ENCODE results near the gene SUMO1. TPM values are rescaled to one million over a fixed set of nuclear protein-coding genes. Genes with fewer than 3 reads are reported as not detected.

Gene SUMO1
- polyA plus RNA-seq, 2 of the 4 experiments (the other 2 are of a cell fraction): 206 to 316 TPM

GRCh38 chr2:202203348-202203747, 35.0 kb downstream of the SUMO1 start:
- WGBS (ENCODE audit: missing lambda C conversion rate): 95% methylated on average over 5 of the region's 5 CpGs
- H3K9me3 ChIP-seq: no peaks in the 10 kb centered on the region
- ATAC-seq (no peak), DNase-seq (ENCODE audit: low read depth in 1 of 2, low spot score in 1 of 2) (no peak), FAIRE-seq (no peak)
- POLR2A ChIA-PET: interaction anchor here (0.7 kb wide), 1 partner anchor 126 kb away, joined by 4 read pairs; no protein-coding TSS in a partner anchor
- no peak overlapping the region for H3K27ac ChIP-seq
- CTCF ChIA-PET: no interaction called here
- no peak overlapping the region for H3K4me3 ChIP-seq
- TF ChIP-seq CBX2 (IDR thresholded peaks at IDR 0.05; ENCODE audit: borderline replicate concordance, low read depth): no peak
- TF ChIP-seq NR3C1 (IDR thresholded peaks at IDR 0.05): no peak
- no peak overlapping the region for H3K4me2 ChIP-seq
- no peaks in the 10 kb centered on the region for H3K4me1 ChIP-seq

DNA sequence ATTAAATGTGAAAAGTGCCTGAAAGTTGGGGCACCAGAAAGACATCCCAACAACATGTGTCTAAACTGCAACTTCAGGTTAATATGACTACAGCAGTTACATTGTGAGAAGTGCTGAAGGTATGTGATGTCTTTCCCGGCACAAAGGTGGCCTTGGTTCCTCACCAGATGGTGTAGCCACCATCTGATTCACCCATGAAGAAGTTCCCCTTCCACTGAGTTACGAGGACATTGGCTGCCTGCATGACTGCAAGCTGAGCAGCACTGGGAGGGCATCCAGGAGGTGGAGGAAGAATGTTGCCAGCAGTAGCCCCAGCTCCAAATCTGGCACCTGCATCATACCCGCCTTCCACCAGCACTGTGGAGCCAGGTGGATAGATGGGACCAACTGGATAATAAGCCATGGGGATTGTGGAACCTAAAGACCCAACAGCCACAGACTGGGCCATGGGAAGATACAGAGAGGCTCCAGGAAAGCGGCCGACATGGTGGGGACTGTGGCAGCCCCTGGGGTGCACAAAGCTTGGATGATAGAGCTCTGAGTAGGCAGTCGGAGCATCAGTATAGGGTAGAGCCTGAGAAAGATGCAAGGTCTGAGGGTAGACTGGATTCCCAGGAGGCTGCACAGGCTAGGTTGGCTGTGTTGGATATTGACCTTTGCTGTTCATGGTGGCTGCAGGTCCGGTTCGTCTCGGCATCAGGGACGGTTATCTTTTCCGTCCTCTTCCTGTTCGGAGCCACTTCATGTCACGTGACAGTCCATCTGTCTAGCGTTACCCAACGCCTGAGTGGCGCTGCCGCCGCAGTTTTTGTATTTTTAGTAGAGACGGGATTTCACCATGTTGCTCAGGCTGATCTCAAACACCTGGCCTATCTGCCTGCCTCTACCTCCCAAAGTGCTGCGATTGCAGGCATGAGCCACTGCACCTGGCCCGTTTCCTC, 36.9 kb downstream of the SUMO1 start:
- ATAC-seq (peak; percentile 33 to 55; a peak in 4 of 6 replicates), DNase-seq (ENCODE audit: low read depth in 1 of 2, low spot score in 1 of 2) (no peak), FAIRE-seq (no peak)
- Histone ChIP-seq H3K9me3 (no peaks in the 10 kb centered on the region), H3K27ac (no peak overlapping the region), H3K4me1 (no peaks in the 10 kb centered on the region), H3K4me3 (no peak overlapping the region), H3K4me2 (no peak overlapping the region)
- TF ChIP-seq HES2 (IDR thresholded peaks at IDR 0.05) (no peak), CHD4 (IDR thresholded peaks at IDR 0.05; ENCODE audit: borderline replicate concordance) (no peak), EP300 (IDR thresholded peaks at IDR 0.05) (no peak), POLR2A (IDR thresholded peaks at IDR 0.05; ENCODE audit: low read length) (0 out of 2 replicates have a peak, but pooled peaks have one; percentile 10), RFX5 (IDR thresholded peaks at IDR 0.05) (no peak)
- POLR2A ChIA-PET: no interaction called here
- WGBS (ENCODE audit: missing lambda C conversion rate): 93% methylated on average over 20 of the region's 21 CpGs
- CTCF ChIA-PET: interaction anchor here (0.6 kb wide), 1 partner anchor 871 kb away, joined by 3 read pairs; no protein-coding TSS in a partner anchor

- TF ChIP-seq, protein P1, sequence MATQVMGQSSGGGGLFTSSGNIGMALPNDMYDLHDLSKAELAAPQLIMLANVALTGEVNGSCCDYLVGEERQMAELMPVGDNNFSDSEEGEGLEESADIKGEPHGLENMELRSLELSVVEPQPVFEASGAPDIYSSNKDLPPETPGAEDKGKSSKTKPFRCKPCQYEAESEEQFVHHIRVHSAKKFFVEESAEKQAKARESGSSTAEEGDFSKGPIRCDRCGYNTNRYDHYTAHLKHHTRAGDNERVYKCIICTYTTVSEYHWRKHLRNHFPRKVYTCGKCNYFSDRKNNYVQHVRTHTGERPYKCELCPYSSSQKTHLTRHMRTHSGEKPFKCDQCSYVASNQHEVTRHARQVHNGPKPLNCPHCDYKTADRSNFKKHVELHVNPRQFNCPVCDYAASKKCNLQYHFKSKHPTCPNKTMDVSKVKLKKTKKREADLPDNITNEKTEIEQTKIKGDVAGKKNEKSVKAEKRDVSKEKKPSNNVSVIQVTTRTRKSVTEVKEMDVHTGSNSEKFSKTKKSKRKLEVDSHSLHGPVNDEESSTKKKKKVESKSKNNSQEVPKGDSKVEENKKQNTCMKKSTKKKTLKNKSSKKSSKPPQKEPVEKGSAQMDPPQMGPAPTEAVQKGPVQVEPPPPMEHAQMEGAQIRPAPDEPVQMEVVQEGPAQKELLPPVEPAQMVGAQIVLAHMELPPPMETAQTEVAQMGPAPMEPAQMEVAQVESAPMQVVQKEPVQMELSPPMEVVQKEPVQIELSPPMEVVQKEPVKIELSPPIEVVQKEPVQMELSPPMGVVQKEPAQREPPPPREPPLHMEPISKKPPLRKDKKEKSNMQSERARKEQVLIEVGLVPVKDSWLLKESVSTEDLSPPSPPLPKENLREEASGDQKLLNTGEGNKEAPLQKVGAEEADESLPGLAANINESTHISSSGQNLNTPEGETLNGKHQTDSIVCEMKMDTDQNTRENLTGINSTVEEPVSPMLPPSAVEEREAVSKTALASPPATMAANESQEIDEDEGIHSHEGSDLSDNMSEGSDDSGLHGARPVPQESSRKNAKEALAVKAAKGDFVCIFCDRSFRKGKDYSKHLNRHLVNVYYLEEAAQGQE (IDR thresholded peaks at IDR 0.05): no peak
- TF ChIP-seq ZNF302 (CRISPR knock-in tag; IDR thresholded peaks at IDR 0.05) (no peak), ZC3H11A (IDR thresholded peaks at IDR 0.05) (no peak), KDM1A (IDR thresholded peaks at IDR 0.05; ENCODE audit: low read depth) (no peak), MAZ (IDR thresholded peaks at IDR 0.05; ENCODE audit: borderline replicate concordance, low read depth, low read length) (no peak), EP300 (IDR thresholded peaks at IDR 0.05) (no peak), MAFK (IDR thresholded peaks at IDR 0.05; ENCODE audit: partially characterized antibody) (no peak), FOXS1 (CRISPR knock-in tag; IDR thresholded peaks at IDR 0.05) (no peak), HES2 (IDR thresholded peaks at IDR 0.05) (no peak), HOXB13 (CRISPR knock-in tag; IDR thresholded peaks at IDR 0.05; ENCODE audit: low read depth) (no peak), JUN (IDR thresholded peaks at IDR 0.05) (no peak), HDAC2 (IDR thresholded peaks at IDR 0.05) (no peak), NFE2L2 (conservative IDR thresholded peaks at IDR 0.05; ENCODE audit: low read length) (no peak), RNF2 (IDR thresholded peaks at IDR 0.05; ENCODE audit: borderline replicate concordance, low read depth) (no peak), CBX2 (IDR thresholded peaks at IDR 0.05; ENCODE audit: borderline replicate concordance, low read depth) (no peak), FOSL2 (IDR thresholded peaks at IDR 0.05) (no peak), FOSL2 (CRISPR knock-in tag; IDR thresholded peaks at IDR 0.05) (no peak), RAD21 (conservative IDR thresholded peaks at IDR 0.05 in 1 of 2, IDR thresholded peaks at IDR 0.05 in 1 of 2) (no peak), EHMT2 (IDR thresholded peaks at IDR 0.05; ENCODE audit: low read depth) (no peak)
- H3K4me2 ChIP-seq: no peak overlapping the region
- ATAC-seq (no peak), DNase-seq (ENCODE audit: low read depth in 1 of 2, low spot score in 1 of 2) (no peak), FAIRE-seq (no peak)
- ChIA-PET CTCF (interaction anchor here (0.7 to 1.3 kb wide), 3 partner anchors 8 to 1011 kb away, joined by 3 to 4 read pairs (median 4); no protein-coding TSS in a partner anchor), POLR2A (no interaction called here)
- no peak overlapping the region for H3K27ac ChIP-seq
- no peaks in the 10 kb centered on the region for H3K9me3 ChIP-seq
- no peaks in the 10 kb centered on the region for H3K4me1 ChIP-seq
- H3K4me3 ChIP-seq: no peak overlapping the region
- 80% methylated on average over 6 of the region's 6 CpGs for WGBS (ENCODE audit: missing lambda C conversion rate)
These were observed 41.7 kb downstream of the SUMO1 start for GRCh38 chr2:202196727-202197126.

Data from A549 (cell line).